Esophagus (tissue), 2 donors: Measurements from ENCODE around the gene HPGDS. TPM values are rescaled to one million over a fixed set of nuclear protein-coding genes. Genes with fewer than 3 reads are reported as not detected.

ENCODE experiments used
- polyA plus RNA-seq, 2 donors: library from polyadenylated mRNA; stranded (reverse); fragments of 200-250 nt; gene quantifications; one replicate each; pipeline ENCODE4 v1.2.3, GENCODE V29; 2013
- donor health status: healthy with polysubstance abuse.
- donor health status: Bipolar disorder and iron deficiency.

HPGDS gene
- polyA plus RNA-seq, 2 donors = 0.33 to 0.44 TPM

Other genes with a start within 250 kb of the HPGDS start
- 1 to 10 TPM; 7.2 to 8.5 TPM for gene SMARCAD1, start 135.0 kb downstream of the HPGDS start, polyA plus RNA-seq
- gene PDLIM5, start 109.1 kb upstream of the HPGDS start, polyA plus RNA-seq = 10 to 100 TPM; 40.0 to 41.5 TPM